Measurements from ENCODE around the gene RABGAP1.

RABGAP1 gene

GRCh38 chr9:123008909-123009308, 68.1 kb downstream of the RABGAP1 start:
- DNase-seq (ENCODE audit: low read depth in 3 of 3) = no peak

DNA sequence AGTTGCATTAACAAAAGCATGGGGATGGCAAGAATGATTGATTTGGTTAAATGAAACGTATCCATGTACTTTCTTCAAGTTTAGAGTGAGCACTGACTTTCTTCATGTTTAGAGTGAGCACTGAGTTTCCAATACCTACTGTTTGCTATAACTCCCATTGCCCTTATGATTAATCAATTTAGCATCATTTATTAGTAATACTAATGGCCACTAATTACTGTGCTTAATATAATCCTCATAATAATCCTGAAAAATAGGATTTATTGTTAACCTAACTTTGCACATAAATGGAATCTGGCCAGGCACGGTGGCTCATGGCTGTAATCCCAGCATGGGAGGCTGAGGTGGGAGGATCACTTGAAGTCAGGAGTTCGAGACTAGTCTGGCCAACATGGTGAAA, 70.6 kb downstream of the RABGAP1 start:
- DNase-seq (ENCODE audit: low read depth in 3 of 3) = no peak

DNA sequence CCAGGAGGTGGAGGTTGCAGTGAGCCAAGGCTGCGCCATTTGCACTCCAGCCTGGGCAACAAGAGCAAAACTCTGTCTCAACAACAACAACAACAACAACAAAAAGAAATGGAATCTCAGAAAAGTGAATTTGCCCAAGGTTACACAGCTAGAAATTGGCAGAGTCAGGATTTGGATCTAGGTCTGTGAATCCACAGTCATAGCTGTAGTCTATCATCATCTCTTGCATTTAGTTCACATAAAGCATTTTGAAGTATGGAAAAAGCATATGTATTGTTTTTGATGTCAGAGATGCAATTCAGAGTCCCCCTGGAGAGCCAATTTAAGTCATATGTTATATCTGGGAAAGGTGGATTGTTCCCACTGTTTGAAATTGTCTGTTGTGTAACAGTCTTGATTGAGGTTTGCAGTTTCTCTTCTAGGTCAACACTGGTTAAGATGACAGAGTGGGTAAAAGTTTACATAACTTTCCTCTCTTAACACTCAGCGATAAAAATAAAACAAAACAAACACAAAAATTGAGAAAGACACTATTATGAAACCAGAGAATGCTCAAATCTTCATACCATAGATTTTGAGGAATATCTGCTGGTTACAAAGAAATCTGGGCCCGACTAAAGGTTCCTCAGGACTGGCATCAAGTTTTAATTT, 71.2 kb downstream of the RABGAP1 start:
- DNase-seq (ENCODE audit: low read depth in 3 of 3) = no peak

GRCh38 chr9:123016631-123017030, 75.8 kb downstream of the RABGAP1 start:
- no peak for DNase-seq (ENCODE audit: low read depth in 3 of 3)

DNA sequence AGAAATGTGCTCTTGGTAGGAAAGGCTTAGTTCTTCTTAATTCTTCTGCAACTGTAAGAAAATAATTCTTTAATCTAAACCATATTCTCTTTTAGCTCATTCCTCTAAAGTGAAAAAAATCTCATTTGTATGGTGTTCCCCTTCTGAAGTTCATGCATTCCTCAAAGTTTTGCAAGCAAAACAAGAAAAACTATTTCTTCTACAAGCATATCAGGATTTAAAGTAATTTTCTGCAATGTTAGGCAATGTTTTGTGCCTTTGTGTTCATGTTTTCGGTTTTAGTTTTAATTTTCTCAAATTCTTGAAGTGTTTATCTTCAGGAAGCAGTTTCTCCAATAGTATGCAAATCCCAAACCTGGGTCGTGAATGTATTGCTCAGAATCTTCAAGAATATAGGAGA, 80.0 kb downstream of the RABGAP1 start:
- DNase-seq (ENCODE audit: low read depth in 3 of 3) = no peak

GRCh38 chr9:123026425-123026824, 85.6 kb downstream of the RABGAP1 start:
- no peak for DNase-seq (ENCODE audit: low read depth in 3 of 3)

DNA sequence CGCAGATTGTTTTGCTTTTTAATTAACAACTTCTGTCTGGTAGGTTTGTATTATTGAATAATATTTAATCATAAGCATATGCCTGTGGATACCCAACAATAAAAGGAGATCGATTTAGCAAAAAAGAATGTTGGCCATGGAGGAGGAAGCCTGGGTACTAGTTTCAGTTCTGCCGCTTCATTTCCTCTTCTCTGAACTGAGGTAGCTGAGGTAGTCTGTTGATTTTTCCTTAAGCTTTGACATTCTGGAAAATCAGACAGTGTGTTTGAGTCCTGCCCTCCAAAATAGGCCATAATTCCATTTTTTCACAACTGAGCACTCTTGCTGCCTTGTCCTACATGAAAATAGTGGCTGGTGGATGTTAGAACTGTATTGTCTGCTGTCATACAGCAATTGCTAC, 86.7 kb downstream of the RABGAP1 start:
- no peak for DNase-seq (ENCODE audit: low read depth in 3 of 3)

GRCh38 chr9:123028136-123028535, 87.3 kb downstream of the RABGAP1 start:
- DNase-seq (ENCODE audit: low read depth in 3 of 3) = no peak

DNA sequence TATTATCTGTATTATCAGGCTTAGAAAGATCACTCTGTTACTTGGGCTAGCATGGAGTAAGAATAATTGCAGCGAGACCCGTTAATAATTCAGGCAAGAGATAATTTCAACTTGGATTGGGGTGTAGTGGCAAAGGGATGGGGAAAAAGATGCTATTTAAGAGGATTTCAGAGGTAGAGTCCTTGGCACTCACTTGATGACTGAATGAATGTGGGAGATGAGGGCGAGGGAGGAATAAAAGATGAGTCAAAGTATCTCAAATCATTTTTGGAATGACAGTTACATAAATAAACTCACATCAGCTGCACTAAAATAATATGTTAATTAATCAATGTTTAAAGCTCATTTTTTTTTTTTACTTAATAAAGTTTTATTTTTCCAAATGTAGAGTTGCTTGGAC, 88.2 kb downstream of the RABGAP1 start:
- DNase-seq (ENCODE audit: low read depth in 3 of 3) = no peak

DNA sequence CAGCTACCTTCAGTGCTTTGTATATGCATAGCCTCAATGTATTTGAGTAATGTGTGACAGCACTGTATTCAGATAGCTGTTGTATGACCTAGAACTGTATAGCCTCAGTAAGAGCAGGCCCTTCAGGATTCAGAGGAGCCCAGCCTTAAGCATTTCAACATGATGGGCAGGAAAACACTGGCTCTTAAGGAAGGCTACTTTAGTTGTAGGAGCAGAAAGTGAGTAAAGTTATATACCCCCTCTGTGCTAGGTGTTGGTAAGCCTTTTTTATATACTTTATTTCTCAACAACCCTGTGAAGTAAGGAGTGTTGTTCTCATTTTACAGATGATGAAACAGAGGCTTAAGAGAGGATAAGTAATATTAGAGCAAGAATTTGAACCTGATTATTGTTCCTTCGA, 91.1 kb downstream of the RABGAP1 start:
- DNase-seq (ENCODE audit: low read depth in 3 of 3) = no peak

DNA sequence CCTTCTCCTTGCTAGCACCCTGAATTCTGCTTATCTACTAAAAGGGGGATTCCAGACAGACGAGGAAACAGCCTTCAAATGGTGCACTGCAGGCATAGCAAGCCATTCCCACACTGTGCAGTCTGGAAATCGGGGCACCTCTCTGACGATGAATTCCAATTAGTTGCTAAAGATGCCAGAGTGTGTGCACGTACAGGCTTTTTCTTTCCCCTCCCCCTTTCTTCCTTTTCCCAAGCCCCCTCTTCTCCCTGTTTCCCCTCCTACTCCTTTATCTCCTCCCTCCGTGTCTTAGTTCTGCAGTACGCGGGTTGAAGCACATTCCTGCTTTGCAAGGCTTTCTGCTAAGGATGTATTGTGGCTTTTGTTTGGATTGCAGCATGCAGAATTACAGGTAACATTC, 92.5 kb downstream of the RABGAP1 start, which contains the start of gene GPR21:
Gene GPR21, plus strand, starts transcription at position 316 of the 400 bp plus-strand sequence. CDS start 900 bp downstream, outside the sequence.
- no peak for DNase-seq (ENCODE audit: low read depth in 3 of 3)

DNA sequence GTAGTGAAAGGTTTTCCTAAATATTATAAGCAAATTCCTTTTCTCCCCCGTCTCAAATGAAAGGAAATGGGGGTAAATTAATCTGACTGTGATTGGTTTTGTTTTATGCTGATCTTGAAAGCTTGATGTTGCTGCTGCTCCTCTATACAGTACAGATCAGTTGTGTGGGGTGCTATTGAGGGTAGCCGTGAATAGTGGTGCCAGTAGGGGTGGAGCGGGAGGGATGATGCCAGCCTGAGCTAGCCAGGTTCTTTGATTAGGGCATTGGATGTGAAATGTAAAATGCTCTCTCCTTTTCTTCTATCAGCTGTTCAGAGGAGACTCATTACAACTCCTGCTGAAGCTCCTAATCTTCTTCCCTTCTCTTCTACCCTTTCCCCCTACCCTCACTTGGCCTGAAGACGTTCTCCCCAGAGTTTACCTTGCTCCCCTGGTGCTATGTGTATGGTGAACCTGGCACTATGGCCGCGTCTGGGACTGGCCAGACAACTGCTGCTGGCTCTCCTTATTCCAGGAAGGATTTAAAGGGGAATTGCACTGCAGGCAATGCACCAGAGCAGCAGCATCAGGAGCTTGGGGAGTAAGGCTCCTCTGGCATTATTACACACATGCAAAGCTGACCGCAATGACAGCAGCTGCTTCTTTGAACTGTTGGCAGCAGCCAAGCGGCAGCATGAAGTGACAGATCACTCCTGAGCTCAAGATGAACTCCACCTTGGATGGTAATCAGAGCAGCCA, 93.2 kb downstream of the RABGAP1 start:
- DNase-seq (ENCODE audit: low read depth in 3 of 3) = no peak

- no peak for DNase-seq (ENCODE audit: low read depth in 3 of 3)
Measured at GRCh38 chr9:123034881-123035510, 94.2 kb downstream of the RABGAP1 start.

GRCh38 chr9:123035791-123036190, 95.0 kb downstream of the RABGAP1 start:
- DNase-seq (ENCODE audit: low read depth in 3 of 3) = no peak

DNA sequence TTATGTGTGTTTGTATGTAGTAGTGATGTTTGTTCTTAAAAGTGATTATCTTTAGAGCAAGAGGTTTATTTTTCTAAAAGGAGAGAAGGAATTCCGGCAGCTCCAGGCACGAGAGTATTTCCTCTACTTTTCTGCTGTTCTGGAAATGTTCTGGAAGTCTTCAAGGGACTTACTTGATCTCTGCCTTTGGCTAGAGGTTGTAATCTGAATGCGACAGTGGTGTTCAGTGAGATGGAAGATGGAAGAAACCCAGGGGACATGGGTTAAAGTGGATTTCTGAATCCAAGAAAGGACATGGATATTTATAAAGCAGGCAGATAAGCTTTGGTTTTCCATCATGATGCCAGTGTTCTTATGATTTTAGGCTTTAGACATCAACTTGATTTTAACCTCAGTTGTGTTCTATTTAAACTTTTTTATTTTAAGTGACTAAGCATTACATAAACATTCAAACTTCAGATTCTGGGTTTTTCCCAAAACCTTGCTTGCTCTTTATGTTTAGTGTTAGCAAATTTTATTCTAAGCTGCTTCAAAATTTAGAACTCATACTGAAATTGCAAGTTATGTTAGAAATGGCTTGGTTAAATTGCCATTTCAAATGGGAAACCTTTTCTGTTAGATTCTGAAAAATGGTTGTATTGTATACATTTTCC, 96.2 kb downstream of the RABGAP1 start:
- DNase-seq (ENCODE audit: low read depth in 3 of 3) = no peak

- DNase-seq (ENCODE audit: low read depth in 3 of 3) = no peak
Measured at GRCh38 chr9:123039617-123040219, 98.9 kb downstream of the RABGAP1 start.

DNA sequence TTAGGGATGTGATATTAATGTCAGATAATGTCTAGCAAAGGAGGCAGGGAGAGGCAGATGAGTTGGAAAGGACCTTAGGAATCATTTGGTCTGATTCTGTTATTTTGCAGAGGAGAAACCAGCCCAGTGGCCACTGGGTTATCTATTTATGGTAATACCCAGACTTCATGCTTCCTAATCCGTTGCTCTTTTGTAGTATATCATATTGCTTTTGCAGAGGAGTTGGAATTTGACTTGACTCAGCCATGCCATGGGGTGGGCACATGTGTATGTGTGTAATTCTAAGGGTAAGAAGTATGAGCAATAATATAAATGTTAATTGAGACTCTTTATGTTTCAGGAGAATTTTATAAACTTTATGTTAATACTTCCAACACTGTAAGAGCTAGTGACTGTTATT, 100.0 kb downstream of the RABGAP1 start:
- DNase-seq (ENCODE audit: low read depth in 3 of 3) = no peak

GRCh38 chr9:123041489-123041888, 100.7 kb downstream of the RABGAP1 start:
- DNase-seq (ENCODE audit: low read depth in 3 of 3) = no peak

DNA sequence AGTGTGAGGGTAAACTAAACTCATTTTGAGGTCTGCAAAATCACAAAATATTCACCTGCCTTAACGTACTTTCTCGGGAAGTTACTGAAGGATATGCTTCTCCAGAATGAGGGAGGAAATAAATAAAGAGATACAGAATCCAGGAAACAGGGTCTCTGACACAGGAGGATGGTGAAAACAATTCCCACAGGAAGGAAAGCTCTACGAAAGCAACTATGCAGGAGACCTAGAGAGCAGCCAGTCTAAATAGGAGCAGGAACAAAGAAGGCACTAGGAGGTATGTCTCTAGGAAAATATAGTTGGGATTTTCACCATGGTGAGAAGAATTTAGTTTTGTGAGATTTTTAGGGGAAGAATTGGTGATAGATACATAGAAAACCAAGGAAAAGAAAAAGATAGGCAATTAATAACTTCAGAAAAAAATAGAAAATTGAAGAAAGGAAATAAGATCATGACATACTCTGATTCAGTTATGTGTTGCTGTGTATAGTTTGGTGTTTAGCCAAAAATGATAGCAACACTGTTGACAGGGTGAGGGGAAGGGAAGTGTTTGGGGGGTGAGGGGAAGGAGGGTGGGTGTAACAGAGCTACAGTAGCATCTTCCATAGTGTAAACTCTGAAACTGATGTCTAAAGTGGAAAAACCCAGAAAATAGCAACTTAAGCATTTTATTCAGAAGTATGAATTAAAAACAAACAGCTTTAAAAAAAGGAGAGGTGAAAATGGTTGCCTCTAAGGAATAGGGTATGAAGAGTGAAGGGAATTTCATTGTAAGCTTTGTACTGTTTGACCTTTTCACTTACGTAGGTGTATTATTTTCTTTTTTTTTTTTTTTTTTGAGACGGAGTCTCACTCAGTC, 102.5 kb downstream of the RABGAP1 start:
- no peak for DNase-seq (ENCODE audit: low read depth in 3 of 3)

DNA sequence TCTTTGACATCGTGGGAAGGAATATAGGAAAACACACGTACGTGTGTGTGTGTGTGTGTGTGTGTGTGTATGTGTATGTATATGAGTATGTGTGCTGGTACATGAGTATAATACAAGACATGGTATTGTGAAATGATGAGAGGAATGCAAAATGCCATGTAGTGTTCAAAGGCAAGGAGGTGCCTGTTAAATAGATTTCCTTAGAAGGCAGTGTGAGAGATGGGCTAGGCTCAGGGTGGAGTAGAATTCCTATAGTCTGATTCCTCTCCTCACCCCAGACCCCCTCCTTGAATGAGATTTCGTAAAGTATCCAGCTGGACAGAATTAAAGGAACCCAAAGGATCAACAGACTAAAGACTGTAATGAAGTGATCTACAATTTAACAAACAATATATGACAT, 103.8 kb downstream of the RABGAP1 start:
- DNase-seq (ENCODE audit: low read depth in 3 of 3) = no peak

Data from stimulated activated CD4-positive, alpha-beta T cell treated with anti-CD3 and anti-CD28 coated beads, TNF-alpha, amount 100 ng/mL, for 48 hours (primary cell).